Measurements from ENCODE around the gene CTDSPL2. TPM values are rescaled to one million over a fixed set of nuclear protein-coding genes. Genes with fewer than 3 reads are reported as not detected.
A peak's percentile ranks its signal among the peaks of the same experiment; 100 is the strongest.

The CTDSPL2 gene
- polyA plus RNA-seq, 1 experiment = 59.6 TPM

- no peaks in the 10 kb centered on the region for H3K27me3 ChIP-seq (ENCODE audit: control insufficient read depth, insufficient read depth, low read length)
- CTCF ChIA-PET = no interaction called here
- no peak overlapping the region for H3K27ac ChIP-seq (ENCODE audit: low read depth, low read length)
- DNase-seq (ENCODE audit: low read depth, low spot score) = no peak
- no peak overlapping the region for H3K4me3 ChIP-seq (ENCODE audit: low read depth, low read length)
- POLR2A ChIA-PET = no interaction called here
- no peaks in the 10 kb centered on the region for H3K9me3 ChIP-seq (ENCODE audit: control insufficient read depth, insufficient read depth, low read length)
- no peak for TF ChIP-seq CTCF (IDR thresholded peaks at IDR 0.05; ENCODE audit: low read depth, low read length)
Observed at GRCh38 chr15:44479343-44479742, 51.9 kb downstream of the CTDSPL2 start.

DNA sequence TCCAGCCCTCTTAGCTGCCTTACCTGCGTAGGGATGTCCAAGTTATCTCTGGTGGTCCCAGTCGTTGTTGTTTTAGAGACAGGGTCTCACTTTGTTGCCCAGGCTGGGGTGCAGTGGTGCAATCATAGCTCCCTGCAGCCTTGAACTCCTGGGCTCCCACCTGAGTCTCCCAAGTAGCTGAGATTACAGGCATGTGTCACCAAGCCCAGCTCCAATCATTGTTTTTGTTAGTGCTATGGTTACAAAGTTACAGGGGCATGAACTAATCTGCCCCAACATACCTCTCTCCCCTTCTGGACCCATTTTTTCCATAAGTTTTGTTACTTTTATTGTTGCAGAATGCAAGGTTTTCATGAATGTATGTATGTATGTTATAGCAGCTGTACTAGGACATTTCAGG is 54.7 kb downstream of the CTDSPL2 start:
- H3K9me3 ChIP-seq (ENCODE audit: control insufficient read depth, insufficient read depth, low read length) = no peaks in the 10 kb centered on the region
- ChIA-PET CTCF (interaction anchor here (0.7 to 1.0 kb wide), 3 partner anchors 11 to 55 kb away, joined by 3 to 4 read pairs (median 3); partner anchors contain the start of gene CTDSPL2), POLR2A (no interaction called here)
- TF ChIP-seq CTCF (IDR thresholded peaks at IDR 0.05; ENCODE audit: low read depth, low read length) = no peak
- H3K27ac ChIP-seq (ENCODE audit: low read depth, low read length) = no peak overlapping the region
- DNase-seq (ENCODE audit: low read depth, low spot score) = no peak
- H3K27me3 ChIP-seq (ENCODE audit: control insufficient read depth, insufficient read depth, low read length) = no peaks in the 10 kb centered on the region
- no peak overlapping the region for H3K4me3 ChIP-seq (ENCODE audit: low read depth, low read length)

GRCh38 chr15:44485880-44486279 is 58.5 kb downstream of the CTDSPL2 start:
- ChIA-PET CTCF (no interaction called here), POLR2A (no interaction called here)
- Histone ChIP-seq H3K4me3 (ENCODE audit: low read depth, low read length) (no peak overlapping the region), H3K27me3 (ENCODE audit: control insufficient read depth, insufficient read depth, low read length) (no peaks in the 10 kb centered on the region), H3K27ac (ENCODE audit: low read depth, low read length) (no peak overlapping the region), H3K9me3 (ENCODE audit: control insufficient read depth, insufficient read depth, low read length) (no peaks in the 10 kb centered on the region)
- DNase-seq (ENCODE audit: low read depth, low spot score) = no peak
- TF ChIP-seq CTCF (IDR thresholded peaks at IDR 0.05; ENCODE audit: low read depth, low read length) = no peak

DNA sequence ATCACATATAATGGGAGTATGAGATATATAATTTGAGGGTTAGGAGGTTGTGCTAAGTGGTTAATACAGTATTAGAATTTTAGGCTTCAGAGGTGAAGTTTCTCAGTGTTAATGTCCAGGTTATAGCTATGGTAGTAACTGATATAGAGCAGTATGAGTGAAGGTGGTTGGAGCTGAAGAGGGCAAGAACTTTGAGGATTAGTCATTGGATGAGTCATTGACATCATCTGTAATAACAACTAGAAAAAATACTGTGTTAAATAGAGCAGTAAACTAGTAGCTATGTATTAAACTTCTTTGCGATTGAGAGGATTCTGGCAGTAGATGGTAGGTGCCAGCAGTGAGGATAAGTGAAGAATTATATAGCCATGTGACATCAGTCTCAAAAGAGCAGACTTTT is 62.0 kb downstream of the CTDSPL2 start:
- Histone ChIP-seq H3K27ac (ENCODE audit: low read depth, low read length) (no peak overlapping the region), H3K27me3 (ENCODE audit: control insufficient read depth, insufficient read depth, low read length) (no peaks in the 10 kb centered on the region), H3K4me3 (ENCODE audit: low read depth, low read length) (no peak overlapping the region), H3K9me3 (ENCODE audit: control insufficient read depth, insufficient read depth, low read length) (no peaks in the 10 kb centered on the region)
- DNase-seq (ENCODE audit: low read depth, low spot score) = peak; percentile 49
- CTCF ChIA-PET = interaction anchor here (0.5 to 1.3 kb wide), 3 partner anchors 12 to 79 kb away, joined by 3 to 4 read pairs (median 3); no protein-coding TSS in a partner anchor
- no peak for TF ChIP-seq CTCF (IDR thresholded peaks at IDR 0.05; ENCODE audit: low read depth, low read length)
- POLR2A ChIA-PET = interaction anchor here (0.6 to 2.3 kb wide), 5 partner anchors 47 to 467 kb away, joined by 4 to 13 read pairs (median 5); partner anchors contain the start of gene EIF3J

- CTCF ChIA-PET = interaction anchor here (0.9 to 3.8 kb wide), 3 partner anchors 11 to 64 kb away, joined by 3 to 27 read pairs (median 3); no protein-coding TSS in a partner anchor
- Histone ChIP-seq H3K27me3 (ENCODE audit: control insufficient read depth, insufficient read depth, low read length) (no peaks in the 10 kb centered on the region), H3K4me3 (ENCODE audit: low read depth, low read length) (no peak overlapping the region), H3K27ac (ENCODE audit: low read depth, low read length) (no peak overlapping the region), H3K9me3 (ENCODE audit: control insufficient read depth, insufficient read depth, low read length) (no peaks in the 10 kb centered on the region)
- no peak for TF ChIP-seq CTCF (IDR thresholded peaks at IDR 0.05; ENCODE audit: low read depth, low read length)
- peak; percentile 62 for DNase-seq (ENCODE audit: low read depth, low spot score)
- POLR2A ChIA-PET = interaction anchor here (0.8 to 2.3 kb wide), 4 partner anchors 46 to 666 kb away, joined by 3 to 13 read pairs (median 5); partner anchors contain the start of genes EIF3J and MFAP1
Observed at GRCh38 chr15:44490622-44491021, 63.2 kb downstream of the CTDSPL2 start.

Data from AG04450 (cell line).